ENCODE measurements around the gene FRMPD4. TPM values are rescaled to one million over a fixed set of nuclear protein-coding genes. Genes with fewer than 3 reads are reported as not detected.
"Not testable (repeated sequence)": the region's sequence is repeated elsewhere in the genome, so short reads cannot be mapped to it uniquely, and the experiment has no call there.

Gene FRMPD4
- total RNA-seq, 1 donor from 2014 or later = not detected

GRCh38 chrX:12446342-12447075 is 308.2 kb downstream of the FRMPD4 start:
- ATAC-seq = peak; percentile 64

DNA sequence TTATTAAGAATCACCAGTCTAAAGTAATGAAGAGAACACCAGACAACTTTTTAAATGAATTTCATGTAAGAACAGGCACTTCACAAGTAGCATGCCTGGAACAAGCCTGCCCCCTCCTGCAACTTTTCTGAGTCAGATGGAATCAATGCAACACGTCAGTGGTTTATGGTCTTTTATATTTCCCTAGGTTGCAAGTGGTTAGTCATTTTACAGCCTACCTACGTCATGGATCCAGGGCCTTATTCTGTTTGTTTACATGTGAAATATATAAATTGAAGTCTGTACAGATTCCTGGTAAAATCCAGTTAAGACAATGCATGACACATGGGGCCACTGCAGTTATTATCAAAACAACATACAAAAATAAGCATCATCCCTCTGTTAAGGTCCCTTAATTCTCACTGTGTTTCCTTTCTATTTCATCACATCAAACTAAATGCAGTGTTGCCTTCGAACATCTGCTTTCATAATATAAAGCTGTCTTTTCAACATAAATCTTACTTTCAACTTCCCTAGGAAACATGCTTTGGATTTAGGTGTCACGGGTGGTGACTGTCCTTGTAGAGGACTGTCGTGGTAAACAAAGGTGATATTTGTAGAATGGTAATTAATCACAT is 309.3 kb downstream of the FRMPD4 start:
- peak; percentile 63 for ATAC-seq

DNA sequence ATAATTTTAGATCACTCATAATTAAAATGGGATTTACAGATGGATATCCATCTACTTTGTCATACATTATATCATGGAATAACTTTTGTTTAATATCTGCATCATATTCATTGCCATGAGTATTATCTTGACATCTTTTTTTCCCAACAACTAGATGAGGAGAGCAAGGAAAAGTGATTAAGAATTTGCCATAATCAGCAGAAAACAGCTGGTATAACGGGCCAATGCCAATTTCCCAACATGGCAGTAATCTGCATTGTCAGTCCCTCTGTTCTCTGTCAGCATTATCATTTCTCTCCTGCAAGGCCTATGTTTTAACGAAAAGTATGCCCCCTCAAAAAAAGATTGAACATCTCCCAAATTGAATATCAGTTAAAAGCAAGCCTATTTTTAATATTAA is 314.0 kb downstream of the FRMPD4 start:
- no peak for ATAC-seq

- no peak for ATAC-seq
These were observed 322.7 kb downstream of the FRMPD4 start for GRCh38 chrX:12460929-12461328.

DNA sequence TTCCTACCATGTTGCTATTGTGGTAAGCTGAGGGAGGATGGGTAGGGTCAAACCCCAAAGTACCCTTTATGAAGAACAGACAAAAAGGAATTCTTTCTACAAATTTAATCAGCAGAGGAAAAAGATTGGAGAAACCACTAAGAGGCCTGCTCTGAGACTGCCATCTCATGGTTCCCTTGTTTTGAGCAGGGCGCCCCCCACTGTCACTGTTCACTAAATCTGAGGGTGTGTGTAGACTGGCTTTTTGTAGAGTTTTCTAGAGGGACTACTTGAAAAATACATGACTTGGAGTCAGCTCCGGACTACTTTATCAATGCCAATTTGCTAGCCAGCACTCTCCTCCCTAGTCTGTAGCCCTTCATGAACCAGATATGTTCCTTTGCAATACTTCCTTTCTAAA is 324.8 kb downstream of the FRMPD4 start:
- ATAC-seq = no peak

- ATAC-seq = no peak
These were observed 325.6 kb downstream of the FRMPD4 start for GRCh38 chrX:12463873-12464272.

DNA sequence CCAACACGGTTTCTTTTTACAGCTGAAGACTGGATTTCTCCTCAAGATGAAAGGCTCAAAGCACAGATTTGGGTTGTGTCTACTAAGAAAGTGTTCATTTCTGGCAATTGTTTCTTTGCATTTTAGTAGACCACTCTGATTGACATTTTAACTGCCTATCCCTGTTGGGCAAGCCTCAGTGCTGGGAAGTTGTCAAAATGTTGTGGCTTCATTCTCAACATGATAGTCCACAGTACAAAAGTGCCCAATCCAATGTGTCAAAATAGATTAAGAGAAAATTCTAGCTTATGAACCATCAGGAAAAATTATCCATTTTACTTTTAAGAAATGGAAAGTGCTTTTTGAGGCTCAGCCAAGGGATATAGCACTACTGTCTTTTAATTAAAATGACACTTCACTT is 329.0 kb downstream of the FRMPD4 start:
- ATAC-seq = no peak

GRCh38 chrX:12469296-12469695 is 331.0 kb downstream of the FRMPD4 start:
- no peak for ATAC-seq

- no peak for ATAC-seq
These were observed 332.8 kb downstream of the FRMPD4 start for GRCh38 chrX:12471061-12471460.

DNA sequence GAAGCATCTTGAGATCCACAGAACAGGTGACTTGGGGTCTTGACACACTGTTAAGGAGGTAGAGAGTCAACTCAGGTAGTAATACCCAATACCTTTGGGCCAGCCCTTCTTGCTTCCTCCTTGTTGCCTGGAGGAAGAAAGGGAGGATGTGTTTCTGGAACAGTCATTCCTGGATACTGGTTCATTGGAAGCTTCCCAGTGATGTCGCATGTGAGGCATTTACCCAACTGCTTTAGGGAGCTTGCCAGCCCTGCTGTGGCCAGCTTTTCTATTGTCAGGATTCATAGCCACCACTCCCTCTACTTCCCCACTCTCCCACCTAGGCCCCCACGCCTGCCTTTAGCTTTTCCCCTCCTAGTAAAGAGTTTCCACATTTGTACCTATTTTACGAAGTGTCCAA is 342.7 kb downstream of the FRMPD4 start:
- no peak for ATAC-seq

- ATAC-seq = no peak
These were observed 349.9 kb downstream of the FRMPD4 start for GRCh38 chrX:12488220-12488619.

GRCh38 chrX:12488771-12489170 is 350.5 kb downstream of the FRMPD4 start:
- no peak for ATAC-seq

- no peak for ATAC-seq
These were observed 351.1 kb downstream of the FRMPD4 start for GRCh38 chrX:12489341-12489740.

GRCh38 chrX:12494400-12495138 is 356.3 kb downstream of the FRMPD4 start:
- no peak for ATAC-seq

GRCh38 chrX:12496343-12496742 is 358.1 kb downstream of the FRMPD4 start:
- no peak for ATAC-seq

GRCh38 chrX:12497832-12498591 is 359.7 kb downstream of the FRMPD4 start:
- peak; percentile 41 for ATAC-seq

GRCh38 chrX:12505127-12505526 is 366.9 kb downstream of the FRMPD4 start:
- no peak for ATAC-seq

DNA sequence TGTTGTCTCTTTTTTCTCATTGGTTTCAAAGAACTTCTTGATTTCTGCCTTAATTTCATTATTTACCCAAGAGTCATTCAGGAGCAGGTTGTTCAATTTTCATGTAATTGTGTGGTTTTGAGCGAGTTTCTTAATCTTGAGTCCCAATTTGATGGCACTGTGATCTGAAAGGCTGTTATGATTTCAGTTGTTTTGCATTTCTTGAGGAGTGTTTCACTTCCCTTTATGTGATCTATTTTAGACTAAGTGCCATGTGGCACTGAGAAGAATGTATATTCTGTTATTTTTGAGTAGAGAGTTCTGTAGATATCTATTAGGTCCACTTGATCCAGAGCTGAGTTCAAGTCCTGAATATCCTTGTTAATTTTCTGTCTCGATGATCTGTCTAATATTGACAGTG is 377.1 kb downstream of the FRMPD4 start:
- ATAC-seq = not testable (repeated sequence)

- ATAC-seq = no peak
These were observed 388.0 kb downstream of the FRMPD4 start for GRCh38 chrX:12526306-12526705.

- ATAC-seq = not testable (repeated sequence)
These were observed 399.8 kb downstream of the FRMPD4 start for GRCh38 chrX:12538096-12538495.

GRCh38 chrX:12542251-12542650 is 404.0 kb downstream of the FRMPD4 start:
- ATAC-seq = not testable (repeated sequence)

DNA sequence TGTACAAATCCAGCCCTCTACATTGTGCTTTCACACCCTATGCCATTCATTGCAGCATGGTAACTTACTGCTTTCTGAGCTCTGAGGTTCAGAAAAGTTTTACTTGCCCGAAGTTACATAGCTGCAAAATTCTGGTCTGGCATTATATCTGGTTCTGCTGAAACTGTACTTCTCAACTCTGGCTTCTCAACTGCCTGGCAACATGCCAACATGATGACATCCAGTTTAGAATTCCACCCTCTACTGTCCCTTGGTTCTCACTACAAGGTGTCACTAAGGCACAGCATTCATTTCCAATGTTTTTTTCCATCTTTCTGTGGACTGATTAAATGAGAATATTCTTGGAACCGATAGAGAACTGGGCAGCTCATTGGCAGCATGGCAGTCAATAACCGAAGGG is 410.1 kb downstream of the FRMPD4 start:
- ATAC-seq = no peak

DNA sequence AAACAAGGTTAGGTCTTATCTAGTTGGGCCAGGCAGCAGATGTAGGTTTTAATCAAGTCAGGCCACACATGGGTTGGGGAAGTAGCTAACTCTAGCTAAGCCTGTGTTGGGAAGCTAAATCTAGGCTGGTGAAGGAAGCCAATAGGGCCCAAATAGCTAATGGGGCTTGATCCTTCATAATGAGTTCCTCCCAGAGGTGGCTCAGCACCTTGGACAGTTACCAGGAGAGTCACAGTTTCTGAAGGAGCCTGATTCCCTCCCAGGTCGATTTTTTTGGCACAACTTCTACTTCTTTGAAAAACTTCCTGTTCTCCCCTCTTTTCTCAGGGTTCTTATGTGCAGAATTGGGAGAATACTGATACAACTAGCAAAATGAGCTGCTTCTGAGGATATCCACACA is 410.5 kb downstream of the FRMPD4 start:
- no peak for ATAC-seq

Measured in esophagus mucosa (tissue), 1 donor.